Measurements from ENCODE around the gene RCAN1.

The RCAN1 gene

GRCh38 chr21:34519694-34520093 is 95.2 kb downstream of the RCAN1 start:
- DNase-seq (ENCODE audit: low read depth), result no peak
- no peak overlapping the region for H3K4me3 ChIP-seq (ENCODE audit: low read length)
- TF ChIP-seq CTCF (conservative IDR thresholded peaks at IDR 0.05; ENCODE audit: low read length), result no peak

- no peak overlapping the region for H3K4me3 ChIP-seq (ENCODE audit: low read length)
- no peak for DNase-seq (ENCODE audit: low read depth)
- no peak for TF ChIP-seq CTCF (conservative IDR thresholded peaks at IDR 0.05; ENCODE audit: low read length)
Observed at GRCh38 chr21:34519016-34519415, 95.9 kb downstream of the RCAN1 start.

GRCh38 chr21:34518301-34518700 is 96.6 kb downstream of the RCAN1 start:
- no peak for TF ChIP-seq CTCF (conservative IDR thresholded peaks at IDR 0.05; ENCODE audit: low read length)
- no peak for DNase-seq (ENCODE audit: low read depth)
- H3K4me3 ChIP-seq (ENCODE audit: low read length), result no peak overlapping the region

GRCh38 chr21:34517491-34518245 is 97.2 kb downstream of the RCAN1 start:
- no peak overlapping the region for H3K4me3 ChIP-seq (ENCODE audit: low read length)
- TF ChIP-seq CTCF (conservative IDR thresholded peaks at IDR 0.05; ENCODE audit: low read length), result peak; percentile 25; the same call in 1 of the 2 replicates
- no peak for DNase-seq (ENCODE audit: low read depth)

GRCh38 chr21:34517039-34517438 is 97.9 kb downstream of the RCAN1 start:
- no peak overlapping the region for H3K4me3 ChIP-seq (ENCODE audit: low read length)
- TF ChIP-seq CTCF (conservative IDR thresholded peaks at IDR 0.05; ENCODE audit: low read length), result no peak
- DNase-seq (ENCODE audit: low read depth), result no peak

GRCh38 chr21:34514576-34515115 is 100.3 kb downstream of the RCAN1 start:
- no peak for DNase-seq (ENCODE audit: low read depth)
- no peak for TF ChIP-seq CTCF (conservative IDR thresholded peaks at IDR 0.05; ENCODE audit: low read length)
- no peak overlapping the region for H3K4me3 ChIP-seq (ENCODE audit: low read length)

GRCh38 chr21:34513129-34513675 is 101.7 kb downstream of the RCAN1 start:
- no peak for TF ChIP-seq CTCF (conservative IDR thresholded peaks at IDR 0.05; ENCODE audit: low read length)
- no peak overlapping the region for H3K4me3 ChIP-seq (ENCODE audit: low read length)
- no peak for DNase-seq (ENCODE audit: low read depth)

Measured in AG10803 (cell line).